GM23338 (cell line): ENCODE data around the gene FRMD3. TPM values are rescaled to one million over a fixed set of nuclear protein-coding genes. Genes with fewer than 3 reads are reported as not detected.

Experiments used
- ATAC-seq: fragments of 200-7000 bp; cut with Tn5 transposase; 3 replicates; pipeline ENCODE4 v1.9.1; 2020
- DNase-seq: peaks from one replicate; pipeline ENCODE4 v3.0.0-alpha.2; 2015; ENCODE audit warnings: low spot score
- H2AFZ ChIP-seq: fragments of 200-600 bp; sonication (generic); 2 replicates; pipeline ENCODE4 v1.8.0; 2016; ENCODE audit warnings: antibody characterized with exemption, mild to moderate bottlenecking, moderate library complexity
- H3F3A ChIP-seq: fragments of 200-600 bp; sonication (generic); replicated peaks from 2 replicates; pipeline ENCODE4 v1.8.0; 2017; ENCODE audit warnings: antibody characterized with exemption, mixed run types, low read depth
- H3K27ac ChIP-seq: fragments of 200-600 bp; sonication (generic); 2 replicates; pipeline ENCODE4 v1.6.1; 2016; ENCODE audit warnings: low read depth
- H3K27me3 ChIP-seq: fragments of 200-600 bp; sonication (generic); 2 replicates; pipeline ENCODE4 v1.8.0; 2016; ENCODE audit warnings: mild to moderate bottlenecking, mixed run types, moderate library complexity; ENCODE audit not compliant: insufficient read depth
- H3K36me3 ChIP-seq: fragments of 200-600 bp; sonication (generic); 2 replicates; pipeline ENCODE4 v1.8.0; 2016; ENCODE audit warnings: mild to moderate bottlenecking; ENCODE audit not compliant: insufficient read depth
- H3K4me1 ChIP-seq: fragments of 200-600 bp; sonication (generic); 2 replicates; pipeline ENCODE4 v1.8.0; 2016; ENCODE audit warnings: mild to moderate bottlenecking, moderate library complexity; ENCODE audit not compliant: insufficient read depth
- H3K4me2 ChIP-seq: fragments of 200-600 bp; sonication (generic); 2 replicates; pipeline ENCODE4 v1.7.1; 2017; ENCODE audit warnings: mixed run types
- H3K4me3 ChIP-seq: fragments of 200-600 bp; sonication (generic); 2 replicates; pipeline ENCODE4 v1.6.1; 2016; ENCODE audit warnings: mixed run types
- H3K79me2 ChIP-seq: fragments of 200-600 bp; sonication (generic); replicated peaks from 2 replicates; pipeline ENCODE4 v1.8.0; 2017; ENCODE audit warnings: mild to moderate bottlenecking; ENCODE audit not compliant: insufficient read depth
- H3K9me2 ChIP-seq: fragments of 200-600 bp; sonication (generic); 2 replicates; pipeline ENCODE4 v1.8.0; 2017; ENCODE audit not compliant: insufficient read depth
- H4K20me1 ChIP-seq: fragments of 200-600 bp; sonication (generic); replicated peaks from 2 replicates; pipeline ENCODE4 v1.8.0; 2017; ENCODE audit warnings: mild to moderate bottlenecking; ENCODE audit not compliant: insufficient read depth
- H3K27ac Mint-ChIP-seq: 2 replicates; pipeline ENCODE4 v1.8.0; 2020; ENCODE audit warnings: inconsistent platforms, mild to moderate bottlenecking, moderate library complexity, mixed read lengths
- H3K27me3 Mint-ChIP-seq: 3 replicates; pipeline ENCODE4 v1.8.0; 2022; ENCODE audit warnings: low read depth, mild to moderate bottlenecking, moderate library complexity, mixed read lengths, inconsistent platforms; ENCODE audit not compliant: insufficient read depth, poor library complexity
- H3K36me3 Mint-ChIP-seq: 3 replicates; pipeline ENCODE4 v1.8.0; 2021; ENCODE audit warnings: low read depth, mild to moderate bottlenecking, inconsistent platforms, moderate library complexity, mixed read lengths
- H3K4me1 Mint-ChIP-seq: 3 replicates; pipeline ENCODE4 v1.8.0; 2020; ENCODE audit warnings: mild to moderate bottlenecking, inconsistent platforms, mixed read lengths
- H3K4me3 Mint-ChIP-seq: 3 replicates; pipeline ENCODE4 v1.8.0; 2021; ENCODE audit warnings: moderate library complexity, mild to moderate bottlenecking, inconsistent platforms, mixed read lengths
- H3K9me3 Mint-ChIP-seq: 3 replicates; pipeline ENCODE4 v1.8.0; 2020; ENCODE audit warnings: moderate library complexity, mild to moderate bottlenecking, inconsistent platforms, mixed read lengths
- CTCF ChIP-seq, 2 experiments: fragments of 200-600 bp in 1 of 2; sonication (generic) in 1 of 2; conservative IDR thresholded peaks; 2 replicates each; pipeline versions ENCODE4 v1.5.1 to v1.6.1; 2016 to 2017; ENCODE audit warnings: antibody characterized with exemption in 2 of 2, low read depth in 2 of 2, mild to moderate bottlenecking in 2 of 2, moderate library complexity in 1 of 2
- EZH2 ChIP-seq: fragments of 200-600 bp; sonication (generic); IDR thresholded peaks from one replicate; pipeline ENCODE4 v1.8.0; 2017; ENCODE audit warnings: antibody characterized with exemption, mild to moderate bottlenecking, low read depth; ENCODE audit not compliant: unreplicated experiment
- EZH2phosphoT487 ChIP-seq: fragments of 200-600 bp; sonication (generic); IDR thresholded peaks from one replicate; pipeline ENCODE4 v1.8.1; 2018; ENCODE audit warnings: antibody characterized with exemption; ENCODE audit not compliant: unreplicated experiment
- NANOG ChIP-seq: IDR thresholded peaks from 2 replicates; pipeline ENCODE4 v1.6.1; 2016; ENCODE audit warnings: antibody characterized with exemption, borderline replicate concordance
- POLR2AphosphoS5 ChIP-seq: IDR thresholded peaks from 2 replicates; pipeline ENCODE4 v1.6.1; 2016; ENCODE audit warnings: antibody characterized with exemption, low read depth
- REST ChIP-seq: IDR thresholded peaks from one replicate; pipeline ENCODE4 v1.6.1; 2018; ENCODE audit warnings: antibody characterized with exemption; ENCODE audit not compliant: unreplicated experiment
- STAT1 ChIP-seq: IDR thresholded peaks from one replicate; pipeline ENCODE4 v1.6.1; 2016; ENCODE audit warnings: antibody characterized with exemption; ENCODE audit not compliant: unreplicated experiment
- ZNF462 ChIP-seq: fragments of 250-450 bp; sonication (Bioruptor Pico); IDR thresholded peaks from 2 replicates; pipeline ENCODE4 v1.5.0; 2020; ENCODE audit warnings: mild to moderate bottlenecking, moderate library complexity
- polyA plus RNA-seq: library from polyadenylated mRNA; unstranded; fragments of >200 nt; fragmentation: Nextera tagmentation; extraction: Ambion mirVana; gene quantifications from 2 replicates; pipeline ENCODE4 v1.2.1, GENCODE V29; 2016
- total RNA-seq: library from RNA; depleted of rRNA; stranded (reverse); fragments of >200 nt; shearing (Covaris generic); gene quantifications from 2 replicates; pipeline ENCODE4 v1.2.3, GENCODE V29; 2014

FRMD3 gene
- total and polyA plus RNA-seq, 2 experiments from 2014 or later = 0.47 to 1.2 TPM

GRCh38 chr9:83447351-83447750 lies 90.8 kb downstream of the FRMD3 start:
- H3K4me2 ChIP-seq = no peak overlapping the region
- no peaks in the 10 kb centered on the region for H3K36me3 Mint-ChIP-seq

More at GRCh38 chr9:83447351-83447750, 90.8 kb downstream of the FRMD3 start:
- Histone ChIP-seq H4K20me1 (no peaks in the 10 kb centered on the region), H3K36me3 (no peaks in the 10 kb centered on the region), H3K27ac (no peak overlapping the region), H3K79me2 (no peaks in the 10 kb centered on the region), H3K4me3 (no peak overlapping the region), H2AFZ (no peak overlapping the region), H3F3A (no peaks in the 10 kb centered on the region), H3K27me3 (no peaks in the 10 kb centered on the region), H3K4me1 (no peaks in the 10 kb centered on the region), H3K9me2 (no peaks in the 10 kb centered on the region)
- TF ChIP-seq NANOG (no peak), ZNF462 (CRISPR knock-in tag) (no peak), EZH2 (no peak), CTCF (conservative IDR thresholded peaks at IDR 0.05; ENCODE audit: low read depth in 2 of 2) (no peak), POLR2AphosphoS5 (no peak), EZH2phosphoT487 (no peak), REST (no peak), STAT1 (no peak)
- H3K4me3 Mint-ChIP-seq = no peak overlapping the region
- no peak for DNase-seq
- peaks cover 3% of the 10 kb centered on the region; the same call in 1 of the 3 replicates for H3K4me1 Mint-ChIP-seq
- ATAC-seq = no peak
- peaks cover 1% of the 10 kb centered on the region for H3K27me3 Mint-ChIP-seq
- no peak overlapping the region for H3K27ac Mint-ChIP-seq
- no peaks in the 10 kb centered on the region; the same call in 2 of the 3 replicates for H3K9me3 Mint-ChIP-seq
